ENCODE results near the gene CEND1.

DNA sequence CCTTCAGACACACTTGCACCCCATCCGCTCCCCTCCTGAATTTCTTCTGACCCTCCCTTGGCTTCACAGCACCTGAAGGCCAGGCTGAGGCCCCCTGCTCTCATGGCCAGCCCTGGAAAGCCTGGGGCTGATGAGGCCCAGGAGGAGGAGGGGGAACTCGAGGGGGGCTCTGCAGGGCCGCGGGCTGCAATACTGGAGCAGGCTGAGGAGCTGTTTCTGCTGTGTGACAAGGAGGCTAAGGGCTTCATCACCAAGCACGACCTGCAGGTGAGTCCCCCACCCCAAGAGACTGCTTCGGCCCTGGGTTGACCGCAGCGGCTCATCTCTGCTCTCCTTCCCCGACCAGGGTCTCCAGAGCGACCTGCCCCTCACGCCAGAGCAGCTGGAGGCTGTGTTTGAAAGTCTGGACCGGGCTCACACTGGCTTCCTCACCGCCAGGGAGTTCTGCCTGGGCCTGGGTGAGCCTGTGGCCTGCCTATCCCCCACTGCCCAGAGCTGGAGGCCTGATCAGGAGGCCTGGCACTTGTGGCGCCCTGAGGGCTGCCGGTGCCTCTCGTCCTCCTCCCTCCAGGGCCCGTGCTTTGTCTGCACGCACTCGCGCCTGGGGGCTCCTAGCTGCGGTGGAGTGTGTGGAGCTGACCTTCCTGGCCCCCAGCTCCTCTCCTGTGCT lies 38.8 kb upstream of the CEND1 start:
- TF ChIP-seq GATA3 (IDR thresholded peaks at IDR 0.05; ENCODE audit: low read depth, low read length) (no peak), GATA2 (IDR thresholded peaks at IDR 0.05; ENCODE audit: low read depth, low read length) (no peak)

All from SH-SY5Y (cell line).